Naive B cell (primary cell): Measurements from ENCODE around the gene TLE6. TPM values are rescaled to one million over a fixed set of nuclear protein-coding genes. Genes with fewer than 3 reads are reported as not detected.
"Not testable (repeated sequence)": the region's sequence is repeated elsewhere in the genome, so short reads cannot be mapped to it uniquely, and the experiment has no call there.

Experiments
- ATAC-seq, 2 donors: fragments of 150-1000 bp; cut with Tn5 transposase; 2 replicates each; pipeline ENCODE4 v1.10.0; 2021; ENCODE audit warnings: low read depth in 2 of 2, mild to moderate bottlenecking in 2 of 2, moderate library complexity in 2 of 2
- DNase-seq: peaks from one replicate; pipeline ENCODE4 v3.0.0; 2022
- H3K27ac Mint-ChIP-seq, 6 donors: one replicate each; pipeline ENCODE4 v1.8.0; 2020 to 2022; ENCODE audit warnings: mild to moderate bottlenecking in 6 of 6, mixed read lengths in 6 of 6, moderate library complexity in 5 of 6, inconsistent platforms in 2 of 6
- H3K27me3 Mint-ChIP-seq, 3 donors: one replicate each; pipeline ENCODE4 v1.8.0; 2021 to 2022; ENCODE audit warnings: mixed read lengths in 3 of 3, mild to moderate bottlenecking in 1 of 3
- H3K36me3 Mint-ChIP-seq, 2 donors: one replicate each; pipeline ENCODE4 v1.8.0; 2020 to 2022; ENCODE audit warnings: mixed read lengths in 2 of 2, inconsistent platforms in 1 of 2, mild to moderate bottlenecking in 1 of 2
- H3K4me1 Mint-ChIP-seq, 3 donors: one replicate each; pipeline ENCODE4 v1.8.0; 2020 to 2022; ENCODE audit warnings: mixed read lengths in 3 of 3, inconsistent platforms in 1 of 3, mild to moderate bottlenecking in 1 of 3, moderate library complexity in 1 of 3
- H3K4me3 Mint-ChIP-seq, 8 donors: one replicate each; pipeline ENCODE4 v1.8.0; 2020 to 2022; ENCODE audit warnings: mild to moderate bottlenecking in 8 of 8, mixed read lengths in 8 of 8, moderate library complexity in 8 of 8, inconsistent platforms in 2 of 8
- H3K9me3 Mint-ChIP-seq, 7 donors: one replicate each; pipeline ENCODE4 v1.8.0; 2020 to 2022; ENCODE audit warnings: mixed read lengths in 7 of 7, mild to moderate bottlenecking in 5 of 7, inconsistent platforms in 2 of 7, moderate library complexity in 1 of 7
- polyA plus RNA-seq, 6 donors: library from polyadenylated mRNA; unstranded; fragments of 300-500 nt; fragmentation: Illumina TruSeq; gene quantifications; one replicate each; pipeline ENCODE4 v1.2.3, GENCODE V29; 2021; ENCODE audit warnings: low read depth in 6 of 6

TLE6 gene
- polyA plus RNA-seq, 6 donors from 2014 or later = 0.43 to 10.7 (median 1.8) TPM

DNA sequence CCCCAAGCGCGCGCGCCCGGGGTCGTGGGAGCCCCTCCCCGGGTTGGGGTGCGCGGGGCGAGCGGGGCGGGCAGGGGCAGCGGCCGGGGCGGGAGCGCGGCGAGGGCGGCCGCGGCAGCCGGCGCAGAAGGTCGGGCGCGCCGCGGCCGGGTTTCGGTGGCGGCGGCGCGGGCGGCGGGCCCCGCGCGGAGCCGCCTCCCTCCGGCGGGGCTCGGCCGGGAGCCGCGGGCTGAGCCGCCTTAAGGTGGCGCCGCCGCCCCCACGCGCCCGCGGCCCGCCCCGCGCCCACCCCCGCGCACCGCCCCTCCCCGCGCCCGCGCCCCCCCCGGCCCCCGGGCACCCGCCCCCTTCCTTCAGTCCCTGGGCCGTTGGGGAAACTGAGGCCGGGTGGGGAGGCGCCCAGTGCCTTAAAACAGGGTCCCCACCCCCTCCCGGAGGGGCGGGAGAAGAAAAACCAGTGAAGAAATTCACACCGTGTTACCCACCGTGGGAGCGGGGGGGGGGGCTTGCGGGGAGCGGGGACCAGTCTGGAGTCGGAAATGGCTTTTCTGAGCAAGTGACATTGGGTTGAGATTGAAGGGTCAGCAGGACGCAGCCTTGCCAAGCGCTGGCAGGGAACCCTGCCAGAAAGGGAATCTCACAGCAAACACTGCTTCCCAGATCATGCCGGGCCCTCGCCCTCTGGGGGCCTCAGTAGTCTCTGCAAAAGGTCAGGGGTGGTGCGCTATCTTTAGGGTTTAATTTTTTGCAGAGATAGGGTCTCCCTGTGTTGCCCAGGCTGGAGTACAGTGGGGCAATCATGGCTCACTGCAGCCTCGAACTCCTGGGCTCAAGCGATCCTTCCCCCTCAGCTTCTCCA lies 51.9 kb downstream of the TLE6 start, which contains the start of gene TLE2:
Gene TLE2, minus strand, starts transcription at position 216 of the 859 bp plus-strand sequence. CDS start 376 bp downstream, outside the sequence.
- no peaks in the 10 kb centered on the region for H3K36me3 Mint-ChIP-seq
- peaks cover 16 to 29% (median 23%) of the 10 kb centered on the region in 3 donors for H3K4me1 Mint-ChIP-seq
- peak within 1 kb of the TSS in 3 of 6 donors; percentile 24 to 62 (median 44) for H3K27ac Mint-ChIP-seq
- H3K27me3 Mint-ChIP-seq = peaks cover 12 to 43% (median 35%) of the 10 kb centered on the region in 3 donors
- DNase-seq (peak; percentile 15), ATAC-seq (peak; percentile 49 to 65)
- peaks cover 0 to 2% (median 0%) of the 10 kb centered on the region in 7 donors for H3K9me3 Mint-ChIP-seq
- peak within 1 kb of the TSS; percentile 73 to 90 (median 82) for H3K4me3 Mint-ChIP-seq

DNA sequence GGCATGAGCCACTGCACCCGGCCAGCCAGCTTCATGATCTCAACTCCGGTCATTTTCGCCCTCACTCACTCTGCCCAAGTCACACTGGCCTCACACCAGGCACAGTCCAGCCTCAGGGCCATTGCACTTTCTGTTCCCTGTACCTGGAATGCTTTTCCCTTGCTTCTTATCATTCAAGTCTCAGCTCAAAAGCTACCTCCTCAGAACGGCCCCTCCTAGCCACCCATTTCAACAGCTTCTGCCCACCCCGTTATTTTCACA lies 54.2 kb downstream of the TLE6 start:
- H3K27me3 Mint-ChIP-seq = peaks cover 5 to 31% (median 19%) of the 10 kb centered on the region in 3 donors

DNA sequence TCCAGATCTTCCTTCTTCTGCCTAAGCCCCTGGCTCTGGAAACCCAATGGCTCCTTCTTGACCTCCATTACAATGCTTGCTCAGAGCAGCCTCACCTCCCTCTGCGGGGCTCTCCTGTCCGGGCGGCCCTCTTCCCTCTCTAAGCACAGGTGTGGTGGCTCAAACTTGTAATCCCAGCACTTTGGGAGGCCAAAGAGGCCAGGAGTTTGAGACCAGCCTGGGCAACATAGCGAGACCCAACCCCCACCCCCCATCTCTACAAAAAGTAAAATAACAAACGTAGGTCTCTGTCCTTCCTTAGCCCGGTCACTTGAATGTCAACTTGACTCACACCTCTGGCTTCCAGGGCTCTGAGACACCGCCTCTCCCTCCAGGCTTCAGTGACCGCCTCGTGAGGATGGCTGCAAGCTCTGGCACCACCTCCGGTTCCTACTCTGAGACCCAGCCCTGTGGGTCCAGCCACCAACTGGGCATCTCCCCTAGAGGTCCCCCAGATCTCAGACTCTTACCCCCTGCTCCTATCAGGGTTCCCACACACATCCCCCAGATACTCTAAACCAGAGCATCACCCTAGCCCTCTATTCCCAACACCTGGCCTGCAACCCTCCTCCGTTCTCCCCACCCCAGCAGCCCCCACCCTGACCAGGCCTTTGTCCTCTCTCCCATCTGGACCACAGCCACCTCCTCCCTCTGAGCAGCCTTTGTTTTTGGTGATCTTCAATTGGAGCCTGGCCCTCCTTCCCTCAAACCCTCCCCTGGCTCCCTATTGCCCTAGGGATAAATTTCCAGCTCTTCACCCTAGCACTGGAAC lies 56.4 kb downstream of the TLE6 start:
- Mint-ChIP-seq H3K27me3 (peaks cover 0 to 20% (median 8%) of the 10 kb centered on the region in 3 donors), H3K9me3 (peaks cover 0 to 5% (median 0%) of the 10 kb centered on the region in 7 donors), H3K4me3 (peak overlapping the region in 5 of 8 donors; percentile 20 to 95 (median 81)), H3K27ac (peak overlapping the region in 2 of 6 donors; percentile 51 to 98), H3K36me3 (no peaks in the 10 kb centered on the region), H3K4me1 (peaks cover 25 to 35% (median 33%) of the 10 kb centered on the region in 3 donors)
- DNase-seq = no peak
- no peak for ATAC-seq

More for the DNA sequence above, 54.2 kb downstream of the TLE6 start:
- DNase-seq (no peak), ATAC-seq (no peak)
- Mint-ChIP-seq H3K27ac (no peak overlapping the region), H3K4me1 (peaks cover 25 to 39% (median 32%) of the 10 kb centered on the region in 3 donors), H3K9me3 (peaks cover 0 to 5% (median 0%) of the 10 kb centered on the region in 7 donors), H3K36me3 (no peaks in the 10 kb centered on the region), H3K4me3 (peak overlapping the region in 1 of 8 donors; percentile 57)

DNA sequence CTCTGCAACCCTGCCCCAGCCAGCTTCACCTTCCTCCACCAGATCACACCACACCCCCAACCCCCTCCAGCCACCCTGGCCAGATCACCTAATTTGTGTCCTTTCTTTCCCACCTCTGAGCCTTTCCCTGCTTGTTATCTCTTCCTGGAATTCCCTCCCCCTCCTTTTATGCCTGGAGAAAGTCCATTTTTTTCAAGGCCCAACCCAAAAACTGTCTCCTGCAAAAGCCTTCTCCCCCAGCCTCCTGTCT lies 57.0 kb downstream of the TLE6 start:
- Mint-ChIP-seq H3K9me3 (peaks cover 0 to 5% (median 0%) of the 10 kb centered on the region in 7 donors), H3K4me1 (peaks cover 28 to 38% (median 35%) of the 10 kb centered on the region in 3 donors), H3K27me3 (peaks cover 0 to 20% (median 8%) of the 10 kb centered on the region in 3 donors), H3K36me3 (no peaks in the 10 kb centered on the region), H3K27ac (peak overlapping the region in 2 of 6 donors; percentile 98), H3K4me3 (peak overlapping the region in 5 of 8 donors; percentile 59 to 95 (median 90))
- DNase-seq (no peak), ATAC-seq (no peak)

DNA sequence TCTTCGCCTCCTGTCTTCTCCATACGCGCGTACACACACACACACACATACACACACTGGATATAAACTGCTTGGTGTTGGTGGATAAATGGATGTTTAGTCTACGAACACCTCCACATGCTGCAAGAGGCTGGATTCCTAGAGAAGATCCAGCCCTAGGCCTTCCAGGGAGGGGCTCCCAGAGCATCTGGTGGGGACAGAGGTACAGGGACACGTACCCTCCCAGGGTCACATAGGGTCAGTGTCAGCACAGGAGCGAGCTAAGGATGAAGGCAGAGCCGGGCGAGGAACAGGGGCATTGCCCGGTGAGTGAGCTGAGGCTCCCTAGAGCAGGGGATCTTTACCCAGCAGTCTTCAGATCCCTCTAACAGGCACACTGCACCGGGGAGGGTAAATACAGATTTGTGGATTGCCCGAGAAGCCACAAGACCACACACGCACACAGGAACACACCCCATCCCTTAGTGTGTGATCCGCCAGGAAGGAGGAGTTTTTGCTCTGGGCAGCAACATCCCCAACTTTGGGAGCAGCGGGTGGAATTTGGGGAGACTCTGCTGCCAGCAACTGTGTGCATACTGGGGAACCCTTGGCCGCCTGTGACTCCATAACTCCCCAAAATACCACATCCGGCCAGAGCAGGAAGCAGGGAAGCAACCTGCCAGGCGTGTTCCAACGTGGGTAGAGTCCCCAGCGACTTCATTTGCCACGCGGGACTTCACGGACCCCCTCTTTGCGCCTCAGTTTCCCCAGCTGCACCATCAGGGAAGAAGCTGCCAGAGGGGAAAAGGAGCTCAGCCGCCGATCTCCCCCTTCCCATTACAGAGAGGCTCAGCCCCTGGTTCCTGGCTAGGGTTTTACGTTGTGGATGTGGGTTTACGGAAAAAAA lies 57.5 kb downstream of the TLE6 start:
- DNase-seq = no peak
- Mint-ChIP-seq H3K9me3 (peaks cover 0 to 5% (median 0%) of the 10 kb centered on the region in 7 donors), H3K4me3 (peak overlapping the region; percentile 88 to 98 (median 94)), H3K4me1 (peaks cover 28 to 38% (median 36%) of the 10 kb centered on the region in 3 donors), H3K27me3 (peaks cover 0 to 18% (median 7%) of the 10 kb centered on the region in 3 donors), H3K27ac (peak overlapping the region; percentile 94 to 98 (median 98)), H3K36me3 (no peaks in the 10 kb centered on the region)
- ATAC-seq = no peak

DNA sequence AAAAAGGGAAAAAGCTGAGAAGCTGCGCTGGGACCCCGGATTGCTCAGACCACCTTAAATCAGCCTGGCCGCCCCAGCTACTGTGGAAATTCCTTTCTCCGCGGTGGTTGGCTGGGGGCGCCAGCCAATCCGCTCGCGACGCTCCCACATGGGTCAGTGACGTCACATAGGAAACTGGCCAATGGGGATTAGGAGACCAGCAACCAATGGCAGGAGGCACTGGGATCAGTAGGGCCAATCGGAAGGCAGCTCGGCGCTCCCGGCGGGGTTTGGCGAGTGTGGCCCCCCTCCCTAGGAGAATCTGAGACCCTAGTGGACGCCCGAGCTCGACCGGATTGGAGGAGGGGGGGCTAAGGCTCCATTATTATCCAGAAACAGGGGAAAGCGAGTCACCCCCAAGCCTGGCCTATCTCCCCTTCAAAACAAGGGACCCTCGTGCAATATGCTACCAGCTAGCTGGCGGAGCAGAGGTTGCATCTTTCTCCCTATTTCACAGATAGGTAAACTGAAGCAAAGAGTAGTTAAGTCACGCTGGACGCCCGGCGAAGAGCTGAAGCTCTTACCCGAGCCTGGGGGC lies 58.3 kb downstream of the TLE6 start:
- Mint-ChIP-seq H3K36me3 (no peaks in the 10 kb centered on the region), H3K27ac (peak overlapping the region; percentile 94 to 98 (median 98)), H3K9me3 (peaks cover 0 to 5% (median 0%) of the 10 kb centered on the region in 7 donors), H3K4me3 (peak overlapping the region; percentile 88 to 98 (median 94)), H3K27me3 (peaks cover 0 to 13% (median 0%) of the 10 kb centered on the region in 3 donors), H3K4me1 (peaks cover 24 to 38% (median 34%) of the 10 kb centered on the region in 3 donors)
- ATAC-seq (peak; percentile 90 to 91), DNase-seq (peak; percentile 96)

DNA sequence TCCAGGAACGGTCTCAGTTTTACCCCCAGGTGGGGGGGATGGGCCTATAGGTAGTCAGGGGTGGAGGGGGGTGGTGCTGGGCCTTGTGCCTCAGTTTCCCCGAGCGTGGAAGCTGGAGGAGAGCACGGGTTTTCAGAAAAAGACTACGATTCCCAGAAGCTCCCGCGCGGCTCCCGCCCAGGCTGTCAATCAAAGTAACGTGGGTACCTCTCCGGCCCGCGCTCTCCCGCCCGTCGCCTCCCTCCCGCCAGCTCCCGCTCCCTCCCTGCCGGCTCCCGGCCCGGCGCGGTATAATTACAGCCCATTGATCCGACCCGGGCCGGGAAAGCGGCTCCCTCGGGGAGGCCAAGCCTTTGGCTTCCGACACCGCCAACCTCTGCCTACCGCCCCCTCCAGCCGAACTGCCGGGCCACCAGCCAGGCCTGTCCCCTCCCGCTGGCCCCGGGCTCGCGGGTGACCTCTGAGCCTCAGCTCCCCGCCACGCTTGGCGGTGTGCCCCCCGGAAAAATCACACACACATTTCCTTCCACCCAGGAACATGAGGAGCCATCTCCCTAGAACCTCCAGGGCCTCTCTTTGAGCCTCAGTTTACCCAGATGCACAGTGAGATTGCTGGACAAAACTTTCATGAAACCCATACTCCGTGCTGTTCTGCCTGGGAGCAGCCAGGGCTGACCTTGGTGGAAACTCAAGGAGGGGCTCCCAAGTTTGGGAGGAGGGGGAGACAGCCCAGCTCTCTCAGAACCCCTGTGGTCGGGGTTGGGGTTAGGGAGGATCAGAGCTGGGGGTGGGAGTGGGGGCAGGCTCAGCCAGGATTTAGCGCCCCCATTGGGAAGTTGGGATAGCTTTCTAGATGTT lies 59.0 kb downstream of the TLE6 start:
- Mint-ChIP-seq H3K27ac (peak overlapping the region; percentile 94 to 98 (median 98)), H3K4me3 (peak overlapping the region; percentile 88 to 98 (median 94)), H3K36me3 (no peaks in the 10 kb centered on the region), H3K4me1 (peaks cover 25 to 40% (median 36%) of the 10 kb centered on the region in 3 donors), H3K9me3 (peaks cover 0 to 5% (median 0%) of the 10 kb centered on the region in 7 donors), H3K27me3 (peaks cover 0 to 12% (median 0%) of the 10 kb centered on the region in 3 donors)
- ATAC-seq = peak; percentile 55 to 56
- DNase-seq = peak; percentile 81

DNA sequence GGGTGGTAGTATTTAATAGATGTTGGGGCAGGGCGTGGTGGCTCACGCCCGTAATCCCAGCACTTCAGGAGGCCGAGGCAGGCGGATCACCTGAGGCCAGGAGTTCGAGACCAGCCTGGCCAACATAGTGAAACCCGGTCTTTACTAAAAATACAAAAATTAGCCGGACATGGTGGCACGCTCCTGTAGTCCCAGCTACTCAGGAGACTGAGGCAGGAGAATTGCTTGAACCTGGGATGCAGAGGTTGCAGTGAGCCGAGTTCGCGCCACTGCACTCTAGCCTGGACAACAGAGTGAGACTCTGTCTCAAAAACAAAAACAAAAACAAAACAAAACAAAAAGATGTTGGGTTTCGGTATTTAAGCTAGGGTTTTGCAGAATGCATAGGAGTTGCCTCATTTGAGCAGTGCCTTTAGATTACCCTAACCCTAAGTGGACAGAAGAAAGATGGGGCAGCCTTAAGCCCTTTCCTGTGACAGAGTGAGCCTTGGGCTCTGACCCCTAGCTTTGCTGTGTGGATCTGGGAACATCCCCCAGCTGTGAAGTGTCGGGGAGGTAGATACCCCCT lies 59.7 kb downstream of the TLE6 start:
- not testable (repeated sequence) for H3K9me3 Mint-ChIP-seq, H3K27me3 Mint-ChIP-seq, ATAC-seq, H3K36me3 Mint-ChIP-seq, DNase-seq
- H3K4me1 Mint-ChIP-seq = peaks cover 28 to 43% (median 39%) of the 10 kb centered on the region in 3 donors
- H3K27ac Mint-ChIP-seq = peak overlapping the region in 4 of 6 donors; percentile 58 to 94 (median 64)
- peak overlapping the region; percentile 30 to 96 (median 85) for H3K4me3 Mint-ChIP-seq

DNA sequence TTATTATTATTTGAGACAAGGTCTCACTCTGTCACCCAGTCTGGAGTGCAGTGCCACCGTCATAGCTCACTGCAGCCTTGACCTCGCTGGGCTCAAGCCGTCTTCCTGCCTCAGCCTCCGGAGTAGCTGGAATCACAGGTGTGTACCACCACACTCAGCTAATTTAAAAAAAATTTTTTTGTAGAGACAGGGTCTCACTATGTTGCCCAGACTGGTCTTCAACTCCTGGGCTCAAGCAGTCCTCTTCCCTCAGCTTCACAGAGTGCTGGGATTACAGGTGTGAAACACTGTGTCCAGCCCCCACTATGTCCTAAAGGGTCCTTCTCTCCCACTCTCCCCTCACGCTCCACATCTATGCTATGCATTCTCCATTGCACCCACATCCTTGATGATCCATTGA lies 60.9 kb downstream of the TLE6 start:
- Mint-ChIP-seq H3K27me3 (peaks cover 0 to 11% (median 0%) of the 10 kb centered on the region in 3 donors), H3K4me3 (peak overlapping the region in 1 of 8 donors; percentile 80), H3K9me3 (peaks cover 0 to 5% (median 0%) of the 10 kb centered on the region in 7 donors), H3K36me3 (no peaks in the 10 kb centered on the region), H3K27ac (peak overlapping the region in 1 of 6 donors; percentile 60), H3K4me1 (peaks cover 34 to 51% (median 43%) of the 10 kb centered on the region in 3 donors)
- no peak for ATAC-seq
- no peak for DNase-seq

DNA sequence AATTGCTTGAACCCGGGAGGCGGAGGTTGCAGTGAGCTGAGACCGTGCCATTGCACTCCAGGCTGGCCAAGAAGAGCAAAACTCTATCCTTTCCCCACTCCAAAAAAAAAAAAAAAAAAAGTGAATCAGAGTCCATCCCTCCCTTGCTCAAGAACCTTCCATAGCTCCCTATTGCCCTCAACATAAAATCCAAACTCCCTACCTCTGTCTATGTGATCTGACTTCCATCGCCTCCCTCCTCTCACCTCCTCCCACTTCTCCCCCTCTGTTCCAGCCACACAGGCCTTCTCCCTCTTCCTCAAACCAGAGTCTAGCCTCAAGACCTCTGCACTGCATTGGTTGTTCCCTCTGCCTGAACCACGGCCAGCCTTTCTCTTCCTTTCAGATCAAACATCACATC lies 61.8 kb downstream of the TLE6 start:
- Mint-ChIP-seq H3K4me1 (peaks cover 33 to 51% (median 41%) of the 10 kb centered on the region in 3 donors), H3K9me3 (peaks cover 0 to 5% (median 0%) of the 10 kb centered on the region in 7 donors), H3K36me3 (no peaks in the 10 kb centered on the region), H3K27ac (peak overlapping the region in 1 of 6 donors; percentile 33), H3K27me3 (peaks cover 0 to 11% (median 0%) of the 10 kb centered on the region in 3 donors), H3K4me3 (peak overlapping the region in 1 of 8 donors; percentile 29)
- DNase-seq (no peak), ATAC-seq (no peak)

DNA sequence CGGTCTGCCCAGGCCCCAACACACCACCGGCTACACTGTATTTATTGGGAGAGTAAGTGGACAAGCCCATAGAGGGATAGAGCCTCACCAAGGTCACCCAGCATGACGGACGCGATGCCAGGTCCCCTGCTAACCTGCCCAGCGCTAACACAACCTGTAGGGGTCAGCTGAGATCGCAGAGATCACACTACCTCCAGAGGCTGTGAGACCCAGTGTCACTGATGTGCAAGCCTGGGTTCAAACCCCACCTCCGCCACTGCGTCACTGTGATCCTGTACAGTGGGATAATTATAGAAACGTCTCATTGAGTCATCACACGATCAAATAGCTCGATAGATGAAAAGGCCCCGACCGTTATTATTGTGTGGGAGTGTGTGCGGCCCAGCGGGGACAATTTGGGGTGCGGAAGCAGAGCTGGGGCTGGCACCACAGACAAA lies 62.3 kb downstream of the TLE6 start:
- H3K9me3 Mint-ChIP-seq = peaks cover 0 to 5% (median 0%) of the 10 kb centered on the region in 7 donors
- peaks cover 0 to 6% (median 0%) of the 10 kb centered on the region in 3 donors for H3K27me3 Mint-ChIP-seq
- no peaks in the 10 kb centered on the region for H3K36me3 Mint-ChIP-seq
- no peak overlapping the region for H3K27ac Mint-ChIP-seq
- peaks cover 31 to 46% (median 38%) of the 10 kb centered on the region in 3 donors for H3K4me1 Mint-ChIP-seq
- H3K4me3 Mint-ChIP-seq = peak overlapping the region in 1 of 8 donors; percentile 29
- DNase-seq = no peak
- ATAC-seq = no peak
